HFFc6 (cell line): ENCODE data around the gene SENP1. TPM values are rescaled to one million over a fixed set of nuclear protein-coding genes. Genes with fewer than 3 reads are reported as not detected.
A peak's percentile ranks its signal among the peaks of the same experiment; 100 is the strongest.

Source experiments
- DNase-seq: peaks from one replicate; pipeline ENCODE4 v3.0.0-alpha.2; 2018
- H3K27ac Mint-ChIP-seq: 2 replicates; pipeline ENCODE4 v1.8.0; 2020; ENCODE audit warnings: mild to moderate bottlenecking, mixed read lengths
- H3K27me3 Mint-ChIP-seq: 2 replicates; pipeline ENCODE4 v1.8.0; 2021; ENCODE audit warnings: mild to moderate bottlenecking, moderate library complexity, mixed read lengths; ENCODE audit not compliant: insufficient read depth
- H3K36me3 Mint-ChIP-seq: 2 replicates; pipeline ENCODE4 v1.8.0; 2021; ENCODE audit warnings: low read depth, mixed read lengths
- H3K4me1 Mint-ChIP-seq: 2 replicates; pipeline ENCODE4 v1.8.0; 2020; ENCODE audit warnings: low read depth, mixed read lengths
- H3K4me3 Mint-ChIP-seq: 2 replicates; pipeline ENCODE4 v1.8.0; 2020; ENCODE audit warnings: mild to moderate bottlenecking, moderate library complexity, mixed read lengths
- H3K9me3 Mint-ChIP-seq: 2 replicates; pipeline ENCODE4 v1.8.0; 2020; ENCODE audit warnings: mild to moderate bottlenecking, mixed read lengths
- CTCF ChIP-seq: fragments of 200-600 bp; sonication (generic); IDR thresholded peaks from 2 replicates; pipeline ENCODE4 v1.5.0; 2021; ENCODE audit warnings: antibody characterized with exemption, mild to moderate bottlenecking
- total RNA-seq, 6 experiments: library from RNA; stranded (reverse); fragmentation: NEBNext Ultra II Directional; extraction: Animal tissue kit (Norgen Biotek cat#: 25700); gene quantifications; 2 replicates in 1 of 6; 3 replicates in 5 of 6; pipeline ENCODE4 v1.2.3, GENCODE V29; 2021

The SENP1 gene
- total RNA-seq, 6 experiments from 2014 or later: 13.3 to 24.7 (median 17.2) TPM

- Mint-ChIP-seq H3K27ac (no peak overlapping the region), H3K36me3 (no peaks in the 10 kb centered on the region), H3K27me3 (no peaks in the 10 kb centered on the region), H3K9me3 (no peaks in the 10 kb centered on the region), H3K4me3 (no peak overlapping the region), H3K4me1 (no peaks in the 10 kb centered on the region)
- TF ChIP-seq CTCF: no peak
- no peak for DNase-seq
These were observed 13.3 kb downstream of the SENP1 start for GRCh38 chr12:48092611-48093010.

GRCh38 chr12:48086327-48086726, 19.6 kb downstream of the SENP1 start:
- DNase-seq: no peak
- Mint-ChIP-seq H3K27ac (no peak overlapping the region), H3K4me1 (no peaks in the 10 kb centered on the region), H3K9me3 (no peaks in the 10 kb centered on the region), H3K4me3 (no peak overlapping the region), H3K27me3 (no peaks in the 10 kb centered on the region), H3K36me3 (peaks cover 4% of the 10 kb centered on the region; the same call in 1 of the 2 replicates)
- no peak for TF ChIP-seq CTCF

GRCh38 chr12:48084841-48085460, 20.9 kb downstream of the SENP1 start:
- Mint-ChIP-seq H3K9me3 (no peaks in the 10 kb centered on the region), H3K27me3 (no peaks in the 10 kb centered on the region), H3K36me3 (peaks cover 4% of the 10 kb centered on the region; the same call in 1 of the 2 replicates), H3K27ac (no peak overlapping the region), H3K4me1 (no peaks in the 10 kb centered on the region), H3K4me3 (no peak overlapping the region)
- DNase-seq: no peak
- TF ChIP-seq CTCF: no peak

GRCh38 chr12:48084066-48084465, 21.8 kb downstream of the SENP1 start:
- DNase-seq: no peak
- H3K4me1 Mint-ChIP-seq: peaks cover under 1% of the 10 kb centered on the region; the same call in 1 of the 2 replicates
- peak; percentile 54 for TF ChIP-seq CTCF
- H3K27ac Mint-ChIP-seq: no peak overlapping the region
- H3K4me3 Mint-ChIP-seq: no peak overlapping the region
- no peaks in the 10 kb centered on the region for H3K27me3 Mint-ChIP-seq
- peaks cover 4% of the 10 kb centered on the region; the same call in 1 of the 2 replicates for H3K36me3 Mint-ChIP-seq
- H3K9me3 Mint-ChIP-seq: no peaks in the 10 kb centered on the region

- no peak for DNase-seq
- no peaks in the 10 kb centered on the region for H3K27me3 Mint-ChIP-seq
- H3K4me1 Mint-ChIP-seq: peaks cover 7% of the 10 kb centered on the region
- H3K9me3 Mint-ChIP-seq: no peaks in the 10 kb centered on the region
- no peak overlapping the region for H3K27ac Mint-ChIP-seq
- no peak for TF ChIP-seq CTCF
- no peak overlapping the region for H3K4me3 Mint-ChIP-seq
- peaks cover 11% of the 10 kb centered on the region for H3K36me3 Mint-ChIP-seq
These were observed 25.1 kb downstream of the SENP1 start for GRCh38 chr12:48080821-48081220.
